Right lobe of liver (tissue), 4 donors: ENCODE data around the gene SARS1.

Experiments
- POLR2A ChIP-seq: fragments of 450-650 bp; IDR thresholded peaks from one replicate; pipeline ENCODE4 v1.6.1; 2017; ENCODE audit warnings: antibody characterized with exemption, mild to moderate bottlenecking
- TF ChIP-seq, protein P1 (sequence below), 4 donors: fragments of 200-600 bp in 3 of 4; fragments of 450-650 bp in 1 of 4; IDR thresholded peaks; one replicate each; pipeline versions ENCODE4 v1.5.1 to v1.8.0; 2016 to 2022; ENCODE audit warnings: antibody characterized with exemption in 4 of 4, mild to moderate bottlenecking in 2 of 4
- donor health status: DM: no; HTN: no; CAD: no.
- donor health status: DM: no; HTN: no; CAD: no.
- donor health status: DM: no; HTN: yes; CAD: no.

DNA sequence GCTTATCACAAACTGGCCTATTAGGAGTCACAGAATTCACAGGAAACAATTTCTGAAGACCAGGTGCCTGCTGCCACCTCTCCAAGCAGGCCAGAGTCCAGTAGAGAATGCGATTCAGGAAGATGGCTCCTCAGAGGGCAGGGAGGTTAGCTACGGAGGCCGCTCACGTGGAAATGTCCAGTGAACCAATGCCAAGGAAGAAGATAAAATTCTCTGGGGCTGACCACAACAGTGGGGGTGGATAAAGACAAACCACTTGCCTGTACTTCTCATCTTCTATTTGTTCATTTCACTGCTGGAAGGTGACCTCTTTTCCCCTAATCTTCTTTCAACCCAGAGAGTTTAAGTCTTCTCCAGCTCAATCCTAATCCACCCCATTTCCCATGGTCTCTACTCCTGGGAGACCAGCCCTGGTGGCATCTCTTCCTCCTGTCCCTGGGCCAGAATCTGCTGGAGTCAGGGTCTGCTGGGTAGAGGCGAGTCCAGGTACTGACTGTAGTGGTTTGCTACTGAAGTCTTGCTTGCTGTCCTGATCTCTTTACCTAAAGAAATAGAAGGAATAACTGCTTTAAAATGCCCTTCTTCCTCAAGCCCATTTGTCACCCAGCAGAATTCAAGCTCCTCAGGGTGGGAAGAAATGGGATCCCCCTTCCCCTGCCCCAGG lies 66.0 kb downstream of the SARS1 start:
- TF ChIP-seq, protein P1, sequence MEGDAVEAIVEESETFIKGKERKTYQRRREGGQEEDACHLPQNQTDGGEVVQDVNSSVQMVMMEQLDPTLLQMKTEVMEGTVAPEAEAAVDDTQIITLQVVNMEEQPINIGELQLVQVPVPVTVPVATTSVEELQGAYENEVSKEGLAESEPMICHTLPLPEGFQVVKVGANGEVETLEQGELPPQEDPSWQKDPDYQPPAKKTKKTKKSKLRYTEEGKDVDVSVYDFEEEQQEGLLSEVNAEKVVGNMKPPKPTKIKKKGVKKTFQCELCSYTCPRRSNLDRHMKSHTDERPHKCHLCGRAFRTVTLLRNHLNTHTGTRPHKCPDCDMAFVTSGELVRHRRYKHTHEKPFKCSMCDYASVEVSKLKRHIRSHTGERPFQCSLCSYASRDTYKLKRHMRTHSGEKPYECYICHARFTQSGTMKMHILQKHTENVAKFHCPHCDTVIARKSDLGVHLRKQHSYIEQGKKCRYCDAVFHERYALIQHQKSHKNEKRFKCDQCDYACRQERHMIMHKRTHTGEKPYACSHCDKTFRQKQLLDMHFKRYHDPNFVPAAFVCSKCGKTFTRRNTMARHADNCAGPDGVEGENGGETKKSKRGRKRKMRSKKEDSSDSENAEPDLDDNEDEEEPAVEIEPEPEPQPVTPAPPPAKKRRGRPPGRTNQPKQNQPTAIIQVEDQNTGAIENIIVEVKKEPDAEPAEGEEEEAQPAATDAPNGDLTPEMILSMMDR (IDR thresholded peaks at IDR 0.05) = no peak
- no peak for TF ChIP-seq POLR2A
